PC-9 (cell line): ENCODE data around the gene HDC. TPM values are rescaled to one million over a fixed set of nuclear protein-coding genes. Genes with fewer than 3 reads are reported as not detected.

Source experiments
- BruUV-seq: library from RNA; stranded (reverse); fragments of 400-500 nt; replicated peaks from 2 replicates; lab custom pipeline; 2021; lab: Mats Ljungman, UMichigan
- CTCF ChIA-PET: fragments of 300-600 bp; sonication (Branson Sonifier 250); formaldehyde crosslinking; loops from one replicate; lab custom pipeline; 2022; ENCODE audit warnings: antibody characterized with exemption; lab: Charles Lee
- POLR2A ChIA-PET: fragments of 300-600 bp; sonication (Branson Sonifier 250); formaldehyde crosslinking; loops from one replicate; lab custom pipeline; 2022; ENCODE audit warnings: antibody characterized with exemption; ENCODE audit not compliant: unreplicated experiment; lab: Charles Lee
- DNase-seq, 2 experiments: peaks; one replicate each; pipeline versions ENCODE4 v3.0.0 to v3.0.0-alpha.2; 2015 to 2022; ENCODE audit warnings: mixed read lengths in 1 of 2
- H2AFZ ChIP-seq: fragments of 200-600 bp; sonication (generic); 2 replicates; pipeline ENCODE4 v1.8.1; 2017; ENCODE audit warnings: antibody characterized with exemption
- H3F3A ChIP-seq: fragments of 200-600 bp; sonication (generic); 2 replicates; pipeline ENCODE4 v1.8.1; 2017; ENCODE audit warnings: antibody characterized with exemption, mild to moderate bottlenecking, low read depth; ENCODE audit not compliant: insufficient read depth
- H3K27ac ChIP-seq: fragments of 200-600 bp; sonication (generic); 2 replicates; pipeline ENCODE4 v1.6.1; 2016; ENCODE audit warnings: mixed run types
- H3K27me3 ChIP-seq: fragments of 200-600 bp; sonication (generic); 2 replicates; pipeline ENCODE4 v1.6.1; 2016; ENCODE audit warnings: low read depth, mixed run types; ENCODE audit not compliant: insufficient read depth
- H3K36me3 ChIP-seq: fragments of 200-600 bp; sonication (generic); 2 replicates; pipeline ENCODE4 v1.6.1; 2016; ENCODE audit warnings: low read depth, mixed run types
- H3K4me1 ChIP-seq: fragments of 200-600 bp; sonication (generic); replicated peaks from 2 replicates; pipeline ENCODE4 v1.6.1; 2016; ENCODE audit warnings: mixed run types; ENCODE audit not compliant: insufficient read depth
- H3K4me2 ChIP-seq: fragments of 200-600 bp; sonication (generic); 2 replicates; pipeline ENCODE4 v1.6.1; 2017; ENCODE audit warnings: mixed run types
- H3K4me3 ChIP-seq: fragments of 200-600 bp; sonication (generic); 2 replicates; pipeline ENCODE4 v1.6.1; 2016; ENCODE audit warnings: mixed run types
- H3K79me2 ChIP-seq: fragments of 200-600 bp; sonication (generic); 2 replicates; pipeline ENCODE4 v1.6.1; 2017; ENCODE audit warnings: low read depth, mixed run types
- H3K9me2 ChIP-seq: fragments of 200-600 bp; sonication (generic); 2 replicates; pipeline ENCODE4 v1.8.1; 2017; ENCODE audit warnings: mild to moderate bottlenecking; ENCODE audit not compliant: insufficient read depth
- H3K9me3 ChIP-seq: fragments of 200-600 bp; sonication (generic); 2 replicates; pipeline ENCODE4 v1.8.1; 2016; ENCODE audit warnings: low read depth; ENCODE audit not compliant: insufficient read depth
- H4K20me1 ChIP-seq: fragments of 200-600 bp; sonication (generic); 2 replicates; pipeline ENCODE4 v1.8.1; 2017; ENCODE audit not compliant: insufficient read depth
- EZH2 ChIP-seq: fragments of 200-600 bp; sonication (generic); IDR thresholded peaks from 2 replicates; pipeline ENCODE4 v1.8.0; 2017; ENCODE audit warnings: antibody characterized with exemption, low read depth
- intact Hi-C: fragments of 100-400 bp; cut with micrococcal nuclease; formaldehyde crosslinking; loops from one replicate; pipeline ENCODE4 v1.10.0; 2022; ENCODE audit not compliant: unreplicated experiment
- total RNA-seq: library from RNA; stranded (reverse); gene quantifications from 2 replicates; pipeline ENCODE4 v1.2.3, GENCODE V29; 2021
- TF ChIP-seq, protein P1 (sequence below): fragments of 200-600 bp; sonication (generic); conservative IDR thresholded peaks from 2 replicates; pipeline ENCODE4 v1.6.1; 2017; ENCODE audit warnings: mixed run types, antibody characterized with exemption, mild to moderate bottlenecking, moderate library complexity

Gene HDC
- total RNA-seq, 1 experiment from 2014 or later: not detected

DNA sequence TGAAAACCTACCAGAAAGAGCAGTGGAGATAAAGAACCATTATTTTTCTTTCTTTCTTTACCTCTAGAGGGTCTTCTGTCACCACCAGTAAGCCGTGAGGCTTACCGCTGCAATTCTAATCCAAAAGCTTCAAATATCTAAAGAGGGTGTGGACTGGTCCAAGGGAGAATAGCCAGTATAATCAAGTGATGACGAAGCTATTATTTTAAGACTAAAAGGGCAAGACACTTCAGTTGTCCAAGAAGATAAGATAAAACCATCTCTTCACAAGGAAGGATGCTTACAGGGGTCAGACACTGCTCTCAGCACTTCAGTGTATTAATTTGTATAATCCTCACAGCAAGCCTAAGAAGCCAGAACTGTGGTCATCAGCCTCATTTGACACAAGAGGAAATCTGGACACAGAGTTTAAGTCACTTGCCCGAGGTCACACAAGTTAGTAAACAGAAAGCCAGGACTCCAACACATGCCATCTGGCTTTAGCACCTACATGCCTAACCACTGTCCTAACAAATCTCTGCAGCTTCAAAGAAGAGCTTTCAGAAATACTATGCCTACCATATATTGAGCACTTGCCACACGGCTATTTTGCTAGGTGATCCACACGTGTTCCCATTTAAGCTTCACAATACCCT, 14.6 kb downstream of the HDC start:
- DNase-seq: no peak
- no peaks in the 10 kb centered on the region for H3K79me2 ChIP-seq
- POLR2A ChIA-PET: no interaction called here
- no TSS peak for BruUV-seq
- no peaks in the 10 kb centered on the region for H3K27me3 ChIP-seq
- TF ChIP-seq, protein P1, sequence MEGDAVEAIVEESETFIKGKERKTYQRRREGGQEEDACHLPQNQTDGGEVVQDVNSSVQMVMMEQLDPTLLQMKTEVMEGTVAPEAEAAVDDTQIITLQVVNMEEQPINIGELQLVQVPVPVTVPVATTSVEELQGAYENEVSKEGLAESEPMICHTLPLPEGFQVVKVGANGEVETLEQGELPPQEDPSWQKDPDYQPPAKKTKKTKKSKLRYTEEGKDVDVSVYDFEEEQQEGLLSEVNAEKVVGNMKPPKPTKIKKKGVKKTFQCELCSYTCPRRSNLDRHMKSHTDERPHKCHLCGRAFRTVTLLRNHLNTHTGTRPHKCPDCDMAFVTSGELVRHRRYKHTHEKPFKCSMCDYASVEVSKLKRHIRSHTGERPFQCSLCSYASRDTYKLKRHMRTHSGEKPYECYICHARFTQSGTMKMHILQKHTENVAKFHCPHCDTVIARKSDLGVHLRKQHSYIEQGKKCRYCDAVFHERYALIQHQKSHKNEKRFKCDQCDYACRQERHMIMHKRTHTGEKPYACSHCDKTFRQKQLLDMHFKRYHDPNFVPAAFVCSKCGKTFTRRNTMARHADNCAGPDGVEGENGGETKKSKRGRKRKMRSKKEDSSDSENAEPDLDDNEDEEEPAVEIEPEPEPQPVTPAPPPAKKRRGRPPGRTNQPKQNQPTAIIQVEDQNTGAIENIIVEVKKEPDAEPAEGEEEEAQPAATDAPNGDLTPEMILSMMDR: no peak
- no peak for TF ChIP-seq EZH2
- no peak overlapping the region for H2AFZ ChIP-seq
- CTCF ChIA-PET: interaction anchor here (0.6 kb wide), 1 partner anchor 70 kb away, joined by 5 read pairs; no protein-coding TSS in a partner anchor
- H3K9me2 ChIP-seq: no peaks in the 10 kb centered on the region
- H4K20me1 ChIP-seq: no peaks in the 10 kb centered on the region
- no peak overlapping the region for H3K4me2 ChIP-seq
- intact Hi-C loops: no loop called here
- no peaks in the 10 kb centered on the region for H3K36me3 ChIP-seq
- peaks cover 3% of the 10 kb centered on the region; the same call in 1 of the 2 replicates for H3F3A ChIP-seq
- H3K9me3 ChIP-seq: no peaks in the 10 kb centered on the region
- no peak overlapping the region for H3K27ac ChIP-seq
- no peak overlapping the region for H3K4me3 ChIP-seq
- peaks cover 5% of the 10 kb centered on the region for H3K4me1 ChIP-seq

DNA sequence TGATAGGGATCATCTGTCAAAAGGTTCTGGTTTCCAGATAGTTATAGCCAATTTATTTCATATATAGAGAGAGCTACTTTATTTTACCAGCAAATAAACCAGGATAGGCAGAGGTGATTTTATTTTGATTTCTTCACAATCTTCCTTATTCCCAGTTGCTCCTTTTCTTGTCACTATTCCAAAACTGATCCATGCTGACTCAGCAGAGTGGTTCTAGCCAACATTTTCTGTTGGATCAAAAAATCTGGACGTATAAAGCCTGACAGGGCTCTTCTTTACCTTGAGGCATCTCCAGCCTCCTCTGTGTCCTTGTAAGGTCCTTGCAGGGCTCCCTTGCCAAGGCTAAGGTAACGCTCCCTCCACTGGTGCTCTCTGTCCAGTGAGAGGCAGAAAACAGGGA, 15.8 kb downstream of the HDC start:
- no peaks in the 10 kb centered on the region for H3K4me1 ChIP-seq
- H3K4me2 ChIP-seq: no peak overlapping the region
- no peaks in the 10 kb centered on the region for H3K79me2 ChIP-seq
- intact Hi-C loops: no loop called here
- no peaks in the 10 kb centered on the region for H3K9me2 ChIP-seq
- no peaks in the 10 kb centered on the region for H3K27me3 ChIP-seq
- TF ChIP-seq, protein P1: no peak
- no peak for TF ChIP-seq EZH2
- POLR2A ChIA-PET: interaction anchor here (0.5 kb wide), 1 partner anchor 9 kb away, joined by 3 read pairs; no protein-coding TSS in a partner anchor
- CTCF ChIA-PET: no interaction called here
- no TSS peak for BruUV-seq
- H4K20me1 ChIP-seq: no peaks in the 10 kb centered on the region
- H2AFZ ChIP-seq: no peak overlapping the region
- no peak overlapping the region for H3K27ac ChIP-seq
- H3K36me3 ChIP-seq: no peaks in the 10 kb centered on the region
- no peak overlapping the region for H3K4me3 ChIP-seq
- no peak for DNase-seq
- no peaks in the 10 kb centered on the region for H3K9me3 ChIP-seq
- H3F3A ChIP-seq: no peaks in the 10 kb centered on the region

DNA sequence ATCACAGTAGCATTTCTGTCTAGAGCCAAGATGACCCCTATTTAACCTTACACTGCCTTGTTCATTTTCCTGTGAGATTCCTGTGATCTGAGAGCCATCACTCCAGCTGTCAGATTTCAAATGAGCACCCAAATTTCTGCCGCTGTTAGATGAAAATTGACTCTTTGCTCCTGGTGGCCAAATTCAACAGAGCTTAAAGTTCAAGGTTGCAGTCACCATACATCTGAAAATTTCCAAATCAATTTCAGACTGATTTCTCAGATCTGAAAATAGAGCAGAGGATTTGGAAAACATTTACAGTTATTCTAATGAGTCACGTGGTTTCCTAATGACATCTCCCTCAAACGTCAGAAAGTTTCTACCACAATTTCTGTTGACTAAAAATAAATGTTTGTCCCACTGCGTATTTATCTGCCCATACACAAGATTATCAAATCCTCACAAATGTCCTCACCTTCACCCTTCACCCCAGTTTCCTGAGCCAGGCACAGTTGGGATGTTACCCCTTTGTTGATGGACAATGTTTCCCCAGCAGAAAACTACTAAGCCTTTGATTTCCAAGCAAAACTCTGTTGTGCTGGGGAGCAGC, 16.4 kb downstream of the HDC start:
- no peaks in the 10 kb centered on the region for H3F3A ChIP-seq
- intact Hi-C loops: no loop called here
- H2AFZ ChIP-seq: no peak overlapping the region
- ChIA-PET POLR2A (interaction anchor here (0.7 kb wide), 1 partner anchor 9 kb away, joined by 3 read pairs; no protein-coding TSS in a partner anchor), CTCF (no interaction called here)
- no peaks in the 10 kb centered on the region for H3K79me2 ChIP-seq
- no peaks in the 10 kb centered on the region for H3K4me1 ChIP-seq
- H3K4me3 ChIP-seq: no peak overlapping the region
- no TSS peak for BruUV-seq
- TF ChIP-seq EZH2: no peak
- TF ChIP-seq, protein P1: no peak
- no peaks in the 10 kb centered on the region for H3K36me3 ChIP-seq
- DNase-seq: no peak
- no peaks in the 10 kb centered on the region for H3K9me2 ChIP-seq
- H3K27me3 ChIP-seq: no peaks in the 10 kb centered on the region
- H3K9me3 ChIP-seq: no peaks in the 10 kb centered on the region
- H4K20me1 ChIP-seq: no peaks in the 10 kb centered on the region
- no peak overlapping the region for H3K4me2 ChIP-seq
- no peak overlapping the region for H3K27ac ChIP-seq
